SK-N-SH (cell line): ENCODE results near the gene GATB. TPM values are rescaled to one million over a fixed set of nuclear protein-coding genes. Genes with fewer than 3 reads are reported as not detected.

Source experiments
- CTCF ChIA-PET: fragments of 300-600, 350-600 bp; formaldehyde crosslinking; extraction: SDS; loops from one replicate; lab custom pipeline; 2021; lab: Yijun Ruan, JAX
- POLR2A ChIA-PET: fragments of 350-600 bp; sonication (Branson Sonifier 250); formaldehyde crosslinking; extraction: SDS; loops from one replicate; lab custom pipeline; 2020; ENCODE audit warnings: antibody characterized with exemption, inconsistent platforms; lab: Yijun Ruan, JAX
- DNase-seq: peaks from one replicate; pipeline ENCODE4 v3.0.0; 2012
- H2AFZ ChIP-seq: fragments of 200-600 bp; sonication (generic); 2 replicates; pipeline ENCODE4 v1.8.1; 2016; ENCODE audit warnings: antibody characterized with exemption, mild to moderate bottlenecking, low read depth
- H3F3A ChIP-seq: fragments of 200-600 bp; sonication (generic); replicated peaks from 2 replicates; pipeline ENCODE3; 2016; ENCODE audit warnings: antibody characterized with exemption, mild to moderate bottlenecking; ENCODE audit not compliant: insufficient read depth
- H3K27ac ChIP-seq, 2 experiments: fragments of 200-500 bp in 1 of 2; fragments of 200-600 bp in 1 of 2; sonication (Bioruptor generic) in 1 of 2; sonication (generic), shearing (Covaris generic) in 1 of 2; 2 replicates each; pipeline versions ENCODE4 v1.5.1 to v1.6.1; 2014 to 2016; ENCODE audit warnings: low read depth in 2 of 2, inconsistent platforms in 1 of 2, low read length in 1 of 2, mild to moderate bottlenecking in 1 of 2, mixed read lengths in 1 of 2
- H3K27me3 ChIP-seq: fragments of 200-600 bp; sonication (generic), shearing (Covaris generic); 2 replicates; pipeline ENCODE4 v1.6.1; 2016; ENCODE audit warnings: mixed run types; ENCODE audit not compliant: insufficient read depth
- H3K36me3 ChIP-seq, 2 experiments: fragments of 200-500 bp in 1 of 2; fragments of 200-600 bp in 1 of 2; sonication (Bioruptor generic) in 1 of 2; sonication (generic) in 1 of 2; replicated peaks in 1 of 2; 2 replicates each; pipeline versions ENCODE3 to v1.5.1; 2014 to 2016; ENCODE audit warnings: low read length in 1 of 2, mild to moderate bottlenecking in 1 of 2; ENCODE audit not compliant: insufficient read depth in 2 of 2, control insufficient read depth in 1 of 2
- H3K4me1 ChIP-seq, 2 experiments: fragments of 200-500 bp in 1 of 2; fragments of 200-600 bp in 1 of 2; sonication (Bioruptor generic) in 1 of 2; sonication (generic), shearing (Covaris generic) in 1 of 2; 2 replicates each; pipeline versions ENCODE4 v1.5.1 to v1.6.1; 2014 to 2016; ENCODE audit warnings: low read depth in 1 of 2, low read length in 1 of 2, mixed run types in 1 of 2; ENCODE audit not compliant: insufficient read depth in 2 of 2, control insufficient read depth in 1 of 2
- H3K4me2 ChIP-seq: fragments of 200-600 bp; sonication (generic), shearing (Covaris generic); 2 replicates; pipeline ENCODE4 v1.6.1; 2017; ENCODE audit warnings: mixed run types
- H3K4me3 ChIP-seq, 2 experiments: fragments of 200-500 bp in 1 of 2; fragments of 200-600 bp in 1 of 2; sonication (Bioruptor generic) in 1 of 2; sonication (generic), shearing (Covaris generic) in 1 of 2; 2 replicates each; pipeline versions ENCODE4 v1.5.1 to v1.8.1; 2014 to 2016; ENCODE audit warnings: low read depth in 2 of 2, inconsistent platforms in 1 of 2, low read length in 1 of 2, mild to moderate bottlenecking in 1 of 2, mixed read lengths in 1 of 2, moderate library complexity in 1 of 2
- H3K79me2 ChIP-seq: fragments of 200-600 bp; sonication (generic); 2 replicates; pipeline ENCODE4 v1.8.1; 2017; ENCODE audit warnings: mild to moderate bottlenecking; ENCODE audit not compliant: insufficient read depth
- H3K9ac ChIP-seq: fragments of 200-600 bp; sonication (generic); 2 replicates; pipeline ENCODE4 v1.6.1; 2017; ENCODE audit warnings: mixed run types
- H3K9me2 ChIP-seq: fragments of 200-600 bp; sonication (generic); 2 replicates; pipeline ENCODE4 v1.6.1; 2017; ENCODE audit warnings: mixed run types
- H3K9me3 ChIP-seq: fragments of 200-600 bp; sonication (generic); 2 replicates; pipeline ENCODE4 v1.6.1; 2017; ENCODE audit warnings: mixed run types, mild to moderate bottlenecking, moderate library complexity
- H4K20me1 ChIP-seq: fragments of 200-600 bp; sonication (generic); 2 replicates; pipeline ENCODE4 v1.6.1; 2017; ENCODE audit warnings: mild to moderate bottlenecking, mixed run types; ENCODE audit not compliant: insufficient read depth
- CHD2 ChIP-seq: fragments of 150-350 bp; IDR thresholded peaks from 2 replicates; pipeline ENCODE4 v1.6.1; 2018; ENCODE audit warnings: low read length; ENCODE audit not compliant: partially characterized antibody
- CTCF ChIP-seq: fragments of 200-600 bp; sonication (generic); IDR thresholded peaks from 2 replicates; pipeline ENCODE4 v1.6.1; 2017; ENCODE audit warnings: antibody characterized with exemption, mild to moderate bottlenecking, moderate library complexity
- EP300 ChIP-seq, 2 experiments: IDR thresholded peaks; 2 replicates each; pipeline versions ENCODE4 v1.4.0 to v1.6.1; 2012; ENCODE audit warnings: borderline replicate concordance in 1 of 2, low read depth in 1 of 2, low read length in 1 of 2
- EZH2phosphoT487 ChIP-seq: fragments of 200-600 bp; sonication (generic); IDR thresholded peaks from 2 replicates; pipeline ENCODE4 v1.6.1; 2017; ENCODE audit warnings: low read depth, mixed run types, mild to moderate bottlenecking, antibody characterized with exemption, moderate library complexity, borderline replicate concordance
- FOXJ3 ChIP-seq: sonication (generic); formaldehyde crosslinking; IDR thresholded peaks from 2 replicates; pipeline ENCODE4 v1.5.1; 2020; ENCODE audit warnings: mild to moderate bottlenecking, missing genetic modification reagents
- FOXM1 ChIP-seq: IDR thresholded peaks from 2 replicates; pipeline ENCODE4 v1.4.0; 2012; ENCODE audit warnings: low read depth, mild to moderate bottlenecking
- GABPA ChIP-seq: IDR thresholded peaks from 2 replicates; pipeline ENCODE4 v1.4.0; 2012; ENCODE audit warnings: low read depth, mild to moderate bottlenecking
- GATA2 ChIP-seq: sonication (generic); formaldehyde crosslinking; IDR thresholded peaks from 2 replicates; pipeline ENCODE4 v1.5.0; 2020; ENCODE audit warnings: mild to moderate bottlenecking, missing genetic modification reagents
- MEF2A ChIP-seq: IDR thresholded peaks from 2 replicates; pipeline ENCODE4 v1.4.0; 2012; ENCODE audit warnings: low read depth, borderline replicate concordance
- PBX3 ChIP-seq: IDR thresholded peaks from 2 replicates; pipeline ENCODE4; 2012
- RCOR1 ChIP-seq: fragments of 150-350 bp; IDR thresholded peaks from 2 replicates; pipeline ENCODE4 v1.6.1; 2017; ENCODE audit warnings: antibody characterized with exemption, low read length
- SMC3 ChIP-seq: IDR thresholded peaks from 2 replicates; pipeline ENCODE4 v1.6.1; 2012; ENCODE audit warnings: low read depth, low read length, improper control_type of control experiment
- TEAD4 ChIP-seq: IDR thresholded peaks from 2 replicates; pipeline ENCODE4 v1.4.0; 2012; ENCODE audit warnings: mild to moderate bottlenecking, borderline replicate concordance; ENCODE audit not compliant: insufficient read depth
- ZBTB33 ChIP-seq: IDR thresholded peaks from 2 replicates; pipeline ENCODE4 v1.4.0; 2012; ENCODE audit warnings: low read depth, borderline replicate concordance
- WGBS: methylation state at CpG from one replicate; pipeline ENCODE4 v1.1.6; 2017; ENCODE audit warnings: low lambda C conversion rate; 5-methylcytosine and 5-hydroxymethylcytosine counted together
- polyA plus RNA-seq, 3 experiments: library from polyadenylated mRNA; depleted of rRNA; stranded (reverse); fragments of >200 nt; gene quantifications; 2 replicates each; pipeline ENCODE4 v1.2.3, GENCODE V29; 2012

Gene GATB
- polyA plus RNA-seq, 1 of the 3 experiments (the other 2 are of a cell fraction) = 28.1 TPM

GRCh38 chr4:151777471-151777870 lies 16.7 kb upstream of the GATB start:
- Histone ChIP-seq H3K36me3 (no peaks in the 10 kb centered on the region), H3K9ac (no peak overlapping the region), H3K4me2 (no peak overlapping the region), H3K79me2 (no peaks in the 10 kb centered on the region), H4K20me1 (no peaks in the 10 kb centered on the region), H3K4me1 (peaks cover 0 to 5% of the 10 kb centered on the region in 2 experiments; a peak in 1 of 4 replicates), H2AFZ (no peak overlapping the region), H3K27me3 (no peaks in the 10 kb centered on the region; the same call in 1 of the 2 replicates), H3K9me2 (no peaks in the 10 kb centered on the region), H3K9me3 (peaks cover 10% of the 10 kb centered on the region; the same call in 1 of the 2 replicates), H3F3A (no peaks in the 10 kb centered on the region), H3K27ac (no peak overlapping the region), H3K4me3 (no peak overlapping the region)
- ChIA-PET CTCF (no interaction called here), POLR2A (no interaction called here)
- no peak for DNase-seq
- WGBS = 8% methylated on average over 1 of the region's 1 CpG
- TF ChIP-seq RCOR1 (no peak), TEAD4 (no peak), FOXJ3 (CRISPR knock-in tag) (no peak), EZH2phosphoT487 (no peak), CHD2 (no peak), SMC3 (no peak), PBX3 (no peak), FOXM1 (no peak), MEF2A (no peak), CTCF (no peak), GATA2 (no peak), EP300 (IDR thresholded peaks at IDR 0.05; ENCODE audit: borderline replicate concordance in 1 of 2, low read depth in 1 of 2, low read length in 1 of 2) (no peak), ZBTB33 (no peak)

- no peaks in the 10 kb centered on the region for H3K79me2 ChIP-seq
- peaks cover 10% of the 10 kb centered on the region; the same call in 1 of the 2 replicates for H3K9me3 ChIP-seq
- peaks cover 0 to 9% of the 10 kb centered on the region in 2 experiments; a peak in 1 of 4 replicates for H3K4me1 ChIP-seq
- no peaks in the 10 kb centered on the region for H3K36me3 ChIP-seq
- H3K4me3 ChIP-seq = no peak overlapping the region
- no peaks in the 10 kb centered on the region for H3F3A ChIP-seq
- no peaks in the 10 kb centered on the region for H4K20me1 ChIP-seq
- no peak overlapping the region for H3K4me2 ChIP-seq
- no peaks in the 10 kb centered on the region for H3K27me3 ChIP-seq
- POLR2A ChIA-PET = no interaction called here
- TF ChIP-seq GABPA = no peak
- no peak overlapping the region for H3K9ac ChIP-seq
- CTCF ChIA-PET = no interaction called here
- no peak for DNase-seq
- no peaks in the 10 kb centered on the region for H3K9me2 ChIP-seq
- no peak overlapping the region for H3K27ac ChIP-seq
- H2AFZ ChIP-seq = no peak overlapping the region
Observed at GRCh38 chr4:151774324-151774723, 13.5 kb upstream of the GATB start.
